GM12878 (cell line): Measurements from ENCODE around the gene PATJ. TPM values are rescaled to one million over a fixed set of nuclear protein-coding genes. Genes with fewer than 3 reads are reported as not detected.

Experiments
- ATAC-seq: fragments of 200-7000 bp; cut with Tn5 transposase; 3 replicates; pipeline ENCODE4 v1.9.1; 2020; ENCODE audit warnings: mild to moderate bottlenecking, moderate library complexity
- BruUV-seq: library from RNA; stranded (reverse); fragments of 400-500 nt; replicated peaks from 2 replicates; lab custom pipeline; 2021; lab: Mats Ljungman, UMichigan
- CTCF ChIA-PET: fragments of 300-600 bp; sonication (Branson Sonifier 250); formaldehyde crosslinking; extraction: SDS; loops from one replicate; lab custom pipeline; 2021; ENCODE audit warnings: inconsistent platforms; lab: Yijun Ruan, JAX
- POLR2A ChIA-PET: fragments of 350-600 bp; formaldehyde crosslinking; extraction: SDS; loops from one replicate; lab custom pipeline; 2021; ENCODE audit warnings: inconsistent platforms; lab: Charles Lee
- RAD21 ChIA-PET: fragments of 300-600 bp; sonication (Branson Sonifier 250); formaldehyde crosslinking; loops from one replicate; lab custom pipeline; 2023; ENCODE audit warnings: antibody characterized with exemption; ENCODE audit not compliant: unreplicated experiment; lab: Charles Lee
- SMC1A ChIA-PET: fragments of 300-600 bp; sonication (Branson Sonifier 250); formaldehyde crosslinking; loops from one replicate; lab custom pipeline; 2023; ENCODE audit not compliant: unreplicated experiment, uncharacterized antibody; lab: Charles Lee
- DNase-seq: peaks from one replicate; pipeline ENCODE4 v3.0.0-alpha.2; 2011; ENCODE audit warnings: low read depth, low spot score
- FAIRE-seq: peaks from 3 replicates; lab custom pipeline; 2011; peaks lifted over from hg19 to GRCh38; lab: Jason Lieb, UNC
- H2AFZ ChIP-seq: 2 replicates; pipeline ENCODE4 v1.6.0; 2011; ENCODE audit warnings: low read depth, low read length, control low read depth; ENCODE audit not compliant: control insufficient read depth
- H3K27ac ChIP-seq: 2 replicates; pipeline ENCODE4 v1.5.1; 2011; ENCODE audit warnings: control low read depth; ENCODE audit not compliant: control insufficient read depth, insufficient read depth
- H3K27me3 ChIP-seq, 2 experiments: replicated peaks in 1 of 2; 2 replicates each; pipeline versions ENCODE4 v1.6.0 to v1.6.1; 2011; ENCODE audit warnings: low read length in 1 of 2; ENCODE audit not compliant: control insufficient read depth in 2 of 2, insufficient read depth in 2 of 2
- H3K36me3 ChIP-seq, 2 experiments: 2 replicates each; pipeline ENCODE4 v1.5.1; 2011; ENCODE audit warnings: low read length in 1 of 2; ENCODE audit not compliant: control insufficient read depth in 2 of 2, insufficient read depth in 2 of 2
- H3K4me1 ChIP-seq: 2 replicates; pipeline ENCODE4 v1.6.1; 2011; ENCODE audit warnings: mild to moderate bottlenecking, low read length, moderate library complexity, mixed read lengths; ENCODE audit not compliant: control insufficient read depth, insufficient read depth
- H3K4me2 ChIP-seq: 2 replicates; pipeline ENCODE4 v1.6.0; 2011; ENCODE audit warnings: control low read depth; ENCODE audit not compliant: control insufficient read depth, insufficient read depth
- H3K4me3 ChIP-seq: fragments of 200-600 bp; sonication (generic); 2 replicates; pipeline ENCODE4 v1.5.1; 2016
- H3K79me2 ChIP-seq: 2 replicates; pipeline ENCODE4 v1.6.0; 2011; ENCODE audit warnings: low read length; ENCODE audit not compliant: control insufficient read depth, insufficient read depth
- H3K9ac ChIP-seq: 2 replicates; pipeline ENCODE4 v1.8.0; 2011; ENCODE audit warnings: low read length, control low read depth, mixed read lengths; ENCODE audit not compliant: control insufficient read depth, insufficient read depth
- H3K9me3 ChIP-seq: replicated peaks from 3 replicates; pipeline ENCODE4 v1.5.1; 2011; ENCODE audit warnings: mild to moderate bottlenecking, low read length; ENCODE audit not compliant: control insufficient read depth, insufficient read depth
- H4K20me1 ChIP-seq: 2 replicates; pipeline ENCODE4 v1.6.0; 2011; ENCODE audit not compliant: control insufficient read depth, insufficient read depth
- CEBPZ ChIP-seq: fragments of 150-350 bp; IDR thresholded peaks from 2 replicates; pipeline ENCODE4 v1.6.1; 2016; ENCODE audit warnings: low read depth, low read length
- GABPA ChIP-seq: IDR thresholded peaks from 2 replicates; pipeline ENCODE4 v1.6.1; 2014; ENCODE audit warnings: antibody characterized with exemption, low read depth, mild to moderate bottlenecking, inconsistent platforms
- HDAC6 ChIP-seq: fragments of 200-600 bp; sonication (generic); IDR thresholded peaks from one replicate; pipeline ENCODE4 v1.8.0; 2017; ENCODE audit warnings: antibody characterized with exemption; ENCODE audit not compliant: unreplicated experiment
- MTA3 ChIP-seq: IDR thresholded peaks from 2 replicates; pipeline ENCODE4 v1.6.1; 2012; ENCODE audit warnings: low read length, inconsistent platforms, borderline replicate concordance
- SREBF1 ChIP-seq: IDR thresholded peaks from 2 replicates; pipeline ENCODE4 v1.6.1; 2012; ENCODE audit warnings: mild to moderate bottlenecking, low read length
- WGBS: methylation state at CpG from one replicate; pipeline ENCODE4 v1.1.6; 2016; ENCODE audit warnings: low lambda C conversion rate; ENCODE audit not compliant: insufficient replicate concordance, insufficient coverage; ENCODE audit errors: missing lambda C conversion rate; 5-methylcytosine and 5-hydroxymethylcytosine counted together
- in situ Hi-C: fragments of 300-500 bp; cut with MboI; formaldehyde crosslinking; loops from 9 replicates; pipeline ENCODE4 v1.14.3; 2018; ENCODE audit warnings: mixed read lengths
- intact Hi-C: fragments of 100-400 bp; cut with micrococcal nuclease; formaldehyde crosslinking; loops from one replicate; pipeline ENCODE4 v1.14.2; 2022; ENCODE audit not compliant: unreplicated experiment
- polyA plus RNA-seq, 11 experiments: library from polyadenylated mRNA; depleted of rRNA in 4 of 11; unstranded in 6 of 11; stranded (reverse) in 5 of 11; fragments of >200 nt; fragmentation: Nextera tagmentation in 4 of 11; fragmentation: Illumina TruSeq in 1 of 11; extraction: Ambion mirVana in 4 of 11; extraction: Trizol in 1 of 11; gene quantifications; 1 replicate in 1 of 11; 2 replicates in 10 of 11; pipeline versions ENCODE4 v1.2.1 to v1.2.3, GENCODE V29; 2011 to 2016; ENCODE audit warnings: inconsistent platforms in 2 of 11, missing spikeins in 2 of 11, low read depth in 1 of 11
- total RNA-seq, 4 experiments: library from RNA; depleted of rRNA in 3 of 4; stranded (reverse); fragments of >200 nt in 3 of 4; fragmentation: Illumina TruSeq in 1 of 4; extraction: Trizol in 1 of 4; gene quantifications; 2 replicates each; pipeline versions ENCODE4 v1.2.1 to v1.2.3, GENCODE V29; 2013 to 2021
- TF ChIP-seq, protein P1 (sequence below): fragments of 450-650 bp; IDR thresholded peaks from 2 replicates; pipeline ENCODE4 v1.6.1; 2017; ENCODE audit warnings: mild to moderate bottlenecking, low read depth, inconsistent platforms; ENCODE audit not compliant: poor library complexity, severe bottlenecking

The PATJ gene
- total and polyA plus RNA-seq, 10 of the 15 experiments (the other 5 are each of a cell fraction or from before 2014, with no cell fraction given): 2.8 to 13.9 (median 6.9) TPM

DNA sequence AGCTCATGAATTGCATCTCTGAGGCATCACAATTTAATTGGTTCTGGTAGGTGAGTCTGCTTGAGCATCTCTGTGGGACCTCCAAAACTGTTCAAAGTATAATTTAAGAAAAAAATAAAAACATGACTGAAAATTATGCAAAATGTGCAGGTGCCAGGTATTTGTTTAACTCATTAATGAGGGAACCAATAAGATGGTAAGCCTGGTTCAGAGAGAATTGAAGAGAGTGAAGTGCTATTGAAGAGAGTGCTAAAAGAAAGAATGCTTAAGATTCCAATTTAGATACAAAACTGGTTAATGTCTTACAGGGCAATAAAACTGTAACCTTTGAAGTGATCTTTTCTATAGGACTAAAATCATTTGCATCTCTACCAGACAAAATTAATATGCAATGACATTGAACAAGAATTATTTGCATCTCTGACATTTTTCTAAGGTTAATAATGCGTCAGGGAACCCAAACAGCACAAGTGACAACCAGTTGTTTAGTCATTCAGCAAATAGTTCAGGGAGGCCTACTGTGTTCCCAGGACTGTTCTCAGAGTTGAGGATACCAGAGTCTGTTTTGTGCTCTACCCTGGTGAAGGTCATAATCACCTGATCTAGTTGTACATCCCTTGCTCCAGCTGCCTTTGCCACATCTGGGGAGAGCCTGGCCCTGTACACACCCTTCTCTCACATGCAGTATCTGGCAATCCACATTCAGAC is 183.5 kb downstream of the PATJ start:
- ChIA-PET CTCF (no interaction called here), POLR2A (no interaction called here), RAD21 (no interaction called here), SMC1A (no interaction called here)
- Histone ChIP-seq H3K36me3 (no peaks in the 10 kb centered on the region), H3K27ac (no peak overlapping the region), H4K20me1 (no peaks in the 10 kb centered on the region), H3K79me2 (no peaks in the 10 kb centered on the region), H3K4me1 (no peaks in the 10 kb centered on the region), H3K27me3 (no peaks in the 10 kb centered on the region), H3K4me3 (no peak overlapping the region), H3K4me2 (no peak overlapping the region), H3K9ac (no peak overlapping the region), H2AFZ (no peak overlapping the region), H3K9me3 (no peaks in the 10 kb centered on the region)
- TF ChIP-seq GABPA (no peak), SREBF1 (no peak), MTA3 (no peak), HDAC6 (no peak), CEBPZ (no peak)
- TF ChIP-seq, protein P1, sequence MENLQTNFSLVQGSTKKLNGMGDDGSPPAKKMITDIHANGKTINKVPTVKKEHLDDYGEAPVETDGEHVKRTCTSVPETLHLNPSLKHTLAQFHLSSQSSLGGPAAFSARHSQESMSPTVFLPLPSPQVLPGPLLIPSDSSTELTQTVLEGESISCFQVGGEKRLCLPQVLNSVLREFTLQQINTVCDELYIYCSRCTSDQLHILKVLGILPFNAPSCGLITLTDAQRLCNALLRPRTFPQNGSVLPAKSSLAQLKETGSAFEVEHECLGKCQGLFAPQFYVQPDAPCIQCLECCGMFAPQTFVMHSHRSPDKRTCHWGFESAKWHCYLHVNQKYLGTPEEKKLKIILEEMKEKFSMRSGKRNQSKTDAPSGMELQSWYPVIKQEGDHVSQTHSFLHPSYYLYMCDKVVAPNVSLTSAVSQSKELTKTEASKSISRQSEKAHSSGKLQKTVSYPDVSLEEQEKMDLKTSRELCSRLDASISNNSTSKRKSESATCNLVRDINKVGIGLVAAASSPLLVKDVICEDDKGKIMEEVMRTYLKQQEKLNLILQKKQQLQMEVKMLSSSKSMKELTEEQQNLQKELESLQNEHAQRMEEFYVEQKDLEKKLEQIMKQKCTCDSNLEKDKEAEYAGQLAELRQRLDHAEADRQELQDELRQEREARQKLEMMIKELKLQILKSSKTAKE: no peak
- DNase-seq: no peak
- FAIRE-seq: no peak
- in situ Hi-C loops: no loop called here
- BruUV-seq: no TSS peak
- ATAC-seq: no peak
- intact Hi-C loops: no loop called here
- WGBS: 53% methylated on average over 1 of the region's 1 CpG
